Measurements from ENCODE around the gene CYBA.

The CYBA gene

GRCh38 chr16:88635671-88636319 is 15.1 kb downstream of the CYBA start:
- peak overlapping the region; percentile 56 for H4K91ac ChIP-seq (ENCODE audit: low read depth, low read length)
- DNase-seq: no peak
- no peak overlapping the region for H2BK12ac ChIP-seq (ENCODE audit: low read length)
- no peak overlapping the region for H3K23ac ChIP-seq (ENCODE audit: low read length)
- no peak overlapping the region for H3K4me3 ChIP-seq (ENCODE audit: low read depth, low read length)
- H3K14ac ChIP-seq (ENCODE audit: low read length): no peak overlapping the region
- no peak overlapping the region for H3K4ac ChIP-seq (ENCODE audit: low read depth, low read length)
- H3K9ac ChIP-seq (ENCODE audit: low read length): no peak overlapping the region
- H2BK5ac ChIP-seq (ENCODE audit: low read depth, low read length, poor library complexity): no peak overlapping the region
- no peak overlapping the region for H2AK5ac ChIP-seq (ENCODE audit: low read length)
- H4K8ac ChIP-seq (ENCODE audit: low read depth, low read length): peak overlapping the region; percentile 27
- H3K27me3 ChIP-seq (ENCODE audit: insufficient read depth, low read length): peaks cover 3% of the 10 kb centered on the region
- no CpG with 5 or more reads among the region's 17 CpGs for WGBS (ENCODE audit: extremely low coverage, insufficient coverage, insufficient read length)
- H3K27ac ChIP-seq (ENCODE audit: low read depth, low read length): no peak overlapping the region
- no peak overlapping the region for H4K12ac ChIP-seq (ENCODE audit: low read depth, low read length)
- peaks cover 19 to 21% of the 10 kb centered on the region in 2 experiments for H3K4me1 ChIP-seq (ENCODE audit: control insufficient read depth in 1 of 2, insufficient read depth in 2 of 2, low read length in 2 of 2)
- no peak overlapping the region for H3K4me2 ChIP-seq (ENCODE audit: low read length)
- no peak overlapping the region for H2AFZ ChIP-seq (ENCODE audit: insufficient read depth, low read length, poor library complexity)
- peak overlapping the region; percentile 15 for H3K18ac ChIP-seq (ENCODE audit: low read length)
- peak overlapping the region; percentile 37 for H2BK120ac ChIP-seq (ENCODE audit: insufficient read depth, low read length, poor library complexity)
- H3K36me3 ChIP-seq (ENCODE audit: control insufficient read depth in 1 of 2, insufficient read depth in 2 of 2, low read length in 2 of 2): peaks cover 20 to 21% of the 10 kb centered on the region in 2 experiments
- H3K79me1 ChIP-seq (ENCODE audit: low read length): peaks cover 17% of the 10 kb centered on the region
- no peaks in the 10 kb centered on the region for H3K79me2 ChIP-seq (ENCODE audit: control insufficient read depth, insufficient read depth, low read length, poor library complexity)
- peaks cover 7% of the 10 kb centered on the region for H3K9me3 ChIP-seq (ENCODE audit: insufficient read depth, low read depth, low read length)

DNA sequence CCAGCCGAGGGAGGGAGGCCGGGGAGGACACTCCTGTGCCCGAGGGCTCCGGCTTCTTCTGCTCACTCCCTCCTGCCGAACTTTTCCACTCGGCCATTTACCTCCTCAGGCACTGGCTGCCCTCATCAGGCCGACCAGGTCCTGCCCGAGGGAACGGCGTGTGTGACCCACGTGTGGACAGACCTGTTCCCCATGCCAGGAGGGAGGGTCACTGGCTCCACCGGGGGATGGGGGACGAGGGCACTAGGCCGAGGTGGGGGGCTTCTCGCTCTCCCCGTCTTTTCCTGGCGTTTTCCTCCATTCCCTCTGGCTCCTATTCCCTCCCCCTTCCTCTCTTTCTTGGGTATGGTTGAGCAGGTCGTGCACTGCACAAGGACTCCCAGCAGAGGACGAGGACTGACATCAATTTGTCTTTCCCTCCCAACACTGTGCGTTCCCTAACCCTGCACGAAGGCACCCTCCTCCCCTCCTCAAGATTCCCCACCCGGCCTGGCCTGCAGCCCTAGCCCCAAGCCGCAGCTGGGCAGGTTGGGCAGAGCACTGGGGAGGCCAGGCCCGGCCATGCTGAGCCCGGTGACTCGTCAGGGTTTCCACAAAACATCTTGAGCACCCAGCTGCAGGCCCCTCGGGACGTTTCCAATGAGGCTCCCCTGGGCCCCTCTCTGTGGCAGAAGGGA is 15.7 kb downstream of the CYBA start:
- no peak overlapping the region for H4K12ac ChIP-seq (ENCODE audit: low read depth, low read length)
- H4K91ac ChIP-seq (ENCODE audit: low read depth, low read length): peak overlapping the region; percentile 80
- peak overlapping the region; percentile 92 for H3K4me2 ChIP-seq (ENCODE audit: low read length)
- DNase-seq: peak; percentile 75 to 81
- H2BK120ac ChIP-seq (ENCODE audit: insufficient read depth, low read length, poor library complexity): peak overlapping the region; percentile 37
- WGBS (ENCODE audit: extremely low coverage, insufficient coverage, insufficient read length): no CpG with 5 or more reads among the region's 28 CpGs
- no peak overlapping the region for H3K9ac ChIP-seq (ENCODE audit: low read length)
- H3K18ac ChIP-seq (ENCODE audit: low read length): no peak overlapping the region
- peaks cover 26 to 27% of the 10 kb centered on the region in 2 experiments for H3K36me3 ChIP-seq (ENCODE audit: control insufficient read depth in 1 of 2, insufficient read depth in 2 of 2, low read length in 2 of 2)
- H3K27ac ChIP-seq (ENCODE audit: low read depth, low read length): no peak overlapping the region
- no peak overlapping the region for H2BK5ac ChIP-seq (ENCODE audit: low read depth, low read length, poor library complexity)
- H3K9me3 ChIP-seq (ENCODE audit: insufficient read depth, low read depth, low read length): peaks cover 7% of the 10 kb centered on the region
- H3K4me3 ChIP-seq (ENCODE audit: low read depth, low read length): peak overlapping the region; percentile 63
- peaks cover 3% of the 10 kb centered on the region for H3K27me3 ChIP-seq (ENCODE audit: insufficient read depth, low read length)
- H3K79me1 ChIP-seq (ENCODE audit: low read length): peaks cover 17% of the 10 kb centered on the region
- no peak overlapping the region for H3K23ac ChIP-seq (ENCODE audit: low read length)
- H2AFZ ChIP-seq (ENCODE audit: insufficient read depth, low read length, poor library complexity): peak overlapping the region; percentile 4
- no peak overlapping the region for H2BK12ac ChIP-seq (ENCODE audit: low read length)
- peak overlapping the region; percentile 16 for H3K14ac ChIP-seq (ENCODE audit: low read length)
- no peak overlapping the region for H3K4ac ChIP-seq (ENCODE audit: low read depth, low read length)
- H3K4me1 ChIP-seq (ENCODE audit: control insufficient read depth in 1 of 2, insufficient read depth in 2 of 2, low read length in 2 of 2): peaks cover 19 to 21% of the 10 kb centered on the region in 2 experiments
- peak overlapping the region; percentile 27 for H4K8ac ChIP-seq (ENCODE audit: low read depth, low read length)
- H2AK5ac ChIP-seq (ENCODE audit: low read length): no peak overlapping the region
- H3K79me2 ChIP-seq (ENCODE audit: control insufficient read depth, insufficient read depth, low read length, poor library complexity): no peaks in the 10 kb centered on the region

DNA sequence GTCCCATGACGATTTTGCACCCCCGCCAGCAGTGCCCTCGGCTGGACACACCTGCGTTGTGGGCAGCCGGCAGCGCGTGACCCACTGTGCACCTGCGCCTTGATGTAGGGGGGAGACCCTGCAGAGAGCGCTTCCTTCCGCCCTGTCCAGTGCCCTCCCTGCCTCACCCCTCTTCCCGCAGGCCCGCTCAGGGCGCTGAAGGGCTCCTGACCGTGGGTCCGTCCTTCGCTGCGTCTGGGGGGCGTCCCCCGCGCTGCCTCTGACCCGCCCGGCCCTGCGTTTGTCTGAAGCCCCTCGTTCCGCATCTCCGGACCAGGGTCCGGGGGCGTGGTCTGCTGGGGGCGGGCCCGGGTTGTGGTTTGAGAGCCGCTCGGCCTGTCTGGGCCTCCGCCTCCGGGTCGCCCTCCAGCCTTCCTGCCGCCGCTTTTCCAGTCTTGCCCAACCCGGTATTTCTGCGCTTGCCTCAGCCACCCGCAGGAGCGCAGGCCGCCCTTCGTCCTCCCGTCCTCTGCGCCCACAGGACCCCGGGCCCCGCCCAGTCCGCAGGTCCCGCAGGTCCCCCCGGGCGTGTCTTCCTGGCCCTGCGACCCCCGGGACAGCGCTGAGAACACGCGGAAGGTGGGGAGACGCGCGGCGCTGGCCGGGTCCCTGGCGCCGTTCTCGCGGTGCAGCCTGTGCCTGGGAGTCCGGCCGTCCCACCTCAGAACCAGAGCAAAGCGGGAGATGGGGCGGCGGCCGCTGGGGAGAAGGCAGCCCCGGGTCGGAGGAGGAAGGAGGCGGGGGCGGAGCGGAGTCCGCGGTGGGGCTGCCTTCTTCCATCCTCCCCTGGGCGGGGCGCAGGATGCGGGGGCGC is 16.5 kb downstream of the CYBA start:
- Histone ChIP-seq H3K14ac (ENCODE audit: low read length) (peak overlapping the region; percentile 76), H3K9ac (ENCODE audit: low read length) (no peak overlapping the region), H4K8ac (ENCODE audit: low read depth, low read length) (peak overlapping the region; percentile 83), H2BK120ac (ENCODE audit: insufficient read depth, low read length, poor library complexity) (peak overlapping the region; percentile 85), H2AFZ (ENCODE audit: insufficient read depth, low read length, poor library complexity) (peak overlapping the region; percentile 74), H3K27me3 (ENCODE audit: insufficient read depth, low read length) (peaks cover 3% of the 10 kb centered on the region), H3K27ac (ENCODE audit: low read depth, low read length) (peak overlapping the region; percentile 85), H3K4me2 (ENCODE audit: low read length) (peak overlapping the region; percentile 92), H4K91ac (ENCODE audit: low read depth, low read length) (peak overlapping the region; percentile 87), H3K18ac (ENCODE audit: low read length) (peak overlapping the region; percentile 82), H3K4ac (ENCODE audit: low read depth, low read length) (peak overlapping the region; percentile 47), H3K79me2 (ENCODE audit: control insufficient read depth, insufficient read depth, low read length, poor library complexity) (no peaks in the 10 kb centered on the region), H2BK12ac (ENCODE audit: low read length) (peak overlapping the region; percentile 27), H3K36me3 (ENCODE audit: control insufficient read depth in 1 of 2, insufficient read depth in 2 of 2, low read length in 2 of 2) (peaks cover 34% of the 10 kb centered on the region in 2 experiments), H4K12ac (ENCODE audit: low read depth, low read length) (peak overlapping the region; percentile 81), H3K23ac (ENCODE audit: low read length) (no peak overlapping the region), H2AK5ac (ENCODE audit: low read length) (peak overlapping the region; percentile 22), H3K79me1 (ENCODE audit: low read length) (peaks cover 17% of the 10 kb centered on the region), H3K9me3 (ENCODE audit: insufficient read depth, low read depth, low read length) (peaks cover 4% of the 10 kb centered on the region), H3K4me1 (ENCODE audit: control insufficient read depth in 1 of 2, insufficient read depth in 2 of 2, low read length in 2 of 2) (peaks cover 19 to 21% of the 10 kb centered on the region in 2 experiments), H2BK5ac (ENCODE audit: low read depth, low read length, poor library complexity) (peak overlapping the region; percentile 26), H3K4me3 (ENCODE audit: low read depth, low read length) (peak overlapping the region; percentile 63)
- WGBS (ENCODE audit: extremely low coverage, insufficient coverage, insufficient read length): no CpG with 5 or more reads among the region's 82 CpGs
- DNase-seq: peak; percentile 83 to 86

DNA sequence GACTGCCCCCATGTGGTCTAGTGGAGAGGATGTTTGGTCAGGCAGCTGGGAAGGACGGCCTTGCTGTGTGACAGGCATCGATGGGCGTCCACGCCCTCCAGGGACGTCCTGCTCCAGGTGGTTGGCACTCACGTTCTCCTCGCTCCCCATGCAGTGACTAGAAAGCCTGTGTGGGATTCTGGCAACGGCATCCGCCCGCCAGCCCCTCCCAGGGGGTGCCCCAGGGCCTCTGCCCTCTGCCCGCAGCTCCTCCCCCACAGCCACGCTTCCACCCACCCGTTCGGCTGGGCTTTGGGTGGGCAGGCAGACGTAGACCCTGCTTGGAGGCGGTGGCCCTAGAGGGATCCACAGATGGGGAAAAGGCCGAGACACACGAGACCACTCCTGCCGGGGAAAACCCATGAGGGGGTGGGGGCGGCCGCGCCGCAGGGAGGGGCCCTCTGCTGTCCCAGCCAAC is 17.1 kb downstream of the CYBA start:
- Histone ChIP-seq H2BK5ac (ENCODE audit: low read depth, low read length, poor library complexity) (no peak overlapping the region), H3K4ac (ENCODE audit: low read depth, low read length) (no peak overlapping the region), H2BK12ac (ENCODE audit: low read length) (no peak overlapping the region), H3K4me2 (ENCODE audit: low read length) (peak overlapping the region; percentile 92), H3K27me3 (ENCODE audit: insufficient read depth, low read length) (peaks cover 3% of the 10 kb centered on the region), H3K27ac (ENCODE audit: low read depth, low read length) (no peak overlapping the region), H3K79me1 (ENCODE audit: low read length) (peaks cover 17% of the 10 kb centered on the region), H3K23ac (ENCODE audit: low read length) (no peak overlapping the region), H2AK5ac (ENCODE audit: low read length) (no peak overlapping the region), H4K8ac (ENCODE audit: low read depth, low read length) (peak overlapping the region; percentile 83), H2AFZ (ENCODE audit: insufficient read depth, low read length, poor library complexity) (peak overlapping the region; percentile 74), H3K4me1 (ENCODE audit: control insufficient read depth in 1 of 2, insufficient read depth in 2 of 2, low read length in 2 of 2) (peaks cover 19 to 21% of the 10 kb centered on the region in 2 experiments), H3K18ac (ENCODE audit: low read length) (peak overlapping the region; percentile 80), H4K91ac (ENCODE audit: low read depth, low read length) (peak overlapping the region; percentile 87), H2BK120ac (ENCODE audit: insufficient read depth, low read length, poor library complexity) (peak overlapping the region; percentile 85), H3K9ac (ENCODE audit: low read length) (no peak overlapping the region), H3K36me3 (ENCODE audit: control insufficient read depth in 1 of 2, insufficient read depth in 2 of 2, low read length in 2 of 2) (peaks cover 36 to 37% of the 10 kb centered on the region in 2 experiments), H3K9me3 (ENCODE audit: insufficient read depth, low read depth, low read length) (peaks cover 2% of the 10 kb centered on the region), H3K4me3 (ENCODE audit: low read depth, low read length) (no peak overlapping the region), H3K79me2 (ENCODE audit: control insufficient read depth, insufficient read depth, low read length, poor library complexity) (no peaks in the 10 kb centered on the region), H4K12ac (ENCODE audit: low read depth, low read length) (peak overlapping the region; percentile 81), H3K14ac (ENCODE audit: low read length) (peak overlapping the region; percentile 76)
- whole genome bisulfite sequencing (ENCODE audit: extremely low coverage, insufficient coverage, insufficient read length): no CpG with 5 or more reads among the region's 23 CpGs
- DNase-seq: peak; percentile 18 to 54

Data from trophoblast cell (in vitro differentiated cells and primary cell).